HG02884 (cell line): ENCODE data around the gene ASXL1.
"Not testable (repeated sequence)": the region's sequence is repeated elsewhere in the genome, so short reads cannot be mapped to it uniquely, and the experiment has no call there.

Experiments
- ATAC-seq: cut with Tn5 transposase; IDR thresholded peaks from one replicate; pipeline ENCODE4 v1.9.1; 2021; ENCODE audit warnings: mild to moderate bottlenecking, moderate library complexity; ENCODE audit not compliant: unreplicated experiment

Gene ASXL1

GRCh38 chr20:32359633-32360332 is 1.7 kb downstream of the ASXL1 start:
- no peak for ATAC-seq

GRCh38 chr20:32360333-32360634 is 2.2 kb downstream of the ASXL1 start:
- ATAC-seq, result no peak

GRCh38 chr20:32362901-32363364 is 4.8 kb downstream of the ASXL1 start:
- ATAC-seq, result no peak

- no peak for ATAC-seq
These were observed 5.4 kb downstream of the ASXL1 start for GRCh38 chr20:32363492-32363891.

GRCh38 chr20:32364554-32365208 is 6.5 kb downstream of the ASXL1 start:
- ATAC-seq, result no peak

- no peak for ATAC-seq
These were observed 7.4 kb downstream of the ASXL1 start for GRCh38 chr20:32365564-32365963.

- peak; percentile 61 for ATAC-seq
These were observed 8.2 kb downstream of the ASXL1 start for GRCh38 chr20:32366380-32366779.

- ATAC-seq, result no peak
These were observed 10.2 kb downstream of the ASXL1 start for GRCh38 chr20:32368323-32368722.

GRCh38 chr20:32368925-32369324 is 10.8 kb downstream of the ASXL1 start:
- ATAC-seq, result no peak

GRCh38 chr20:32370897-32371296 is 12.8 kb downstream of the ASXL1 start:
- ATAC-seq, result no peak

- ATAC-seq, result no peak
These were observed 20.3 kb downstream of the ASXL1 start for GRCh38 chr20:32378461-32378860.

- not testable (repeated sequence) for ATAC-seq
These were observed 21.9 kb downstream of the ASXL1 start for GRCh38 chr20:32380037-32380436.

GRCh38 chr20:32380745-32381144 is 22.6 kb downstream of the ASXL1 start:
- ATAC-seq, result no peak

- no peak for ATAC-seq
These were observed 24.2 kb downstream of the ASXL1 start for GRCh38 chr20:32382102-32382950.

- not testable (repeated sequence) for ATAC-seq
These were observed 25.3 kb downstream of the ASXL1 start for GRCh38 chr20:32383441-32383840.

GRCh38 chr20:32385541-32385940 is 27.4 kb downstream of the ASXL1 start:
- ATAC-seq, result no peak

- ATAC-seq, result no peak
These were observed 28.0 kb downstream of the ASXL1 start for GRCh38 chr20:32386091-32386490.

GRCh38 chr20:32387252-32387651 is 29.1 kb downstream of the ASXL1 start:
- no peak for ATAC-seq

GRCh38 chr20:32391003-32391402 is 32.9 kb downstream of the ASXL1 start:
- no peak for ATAC-seq

GRCh38 chr20:32395066-32395465 is 36.9 kb downstream of the ASXL1 start:
- no peak for ATAC-seq

GRCh38 chr20:32396646-32397160 is 38.6 kb downstream of the ASXL1 start:
- ATAC-seq, result no peak
